ENCODE measurements around the gene SPACA4. TPM values are rescaled to one million over a fixed set of nuclear protein-coding genes. Genes with fewer than 3 reads are reported as not detected.

Gene SPACA4
- total and polyA plus RNA-seq, 9 of the 15 experiments (the other 6 are each of a cell fraction or from before 2014, with no cell fraction given) = not detected

DNA sequence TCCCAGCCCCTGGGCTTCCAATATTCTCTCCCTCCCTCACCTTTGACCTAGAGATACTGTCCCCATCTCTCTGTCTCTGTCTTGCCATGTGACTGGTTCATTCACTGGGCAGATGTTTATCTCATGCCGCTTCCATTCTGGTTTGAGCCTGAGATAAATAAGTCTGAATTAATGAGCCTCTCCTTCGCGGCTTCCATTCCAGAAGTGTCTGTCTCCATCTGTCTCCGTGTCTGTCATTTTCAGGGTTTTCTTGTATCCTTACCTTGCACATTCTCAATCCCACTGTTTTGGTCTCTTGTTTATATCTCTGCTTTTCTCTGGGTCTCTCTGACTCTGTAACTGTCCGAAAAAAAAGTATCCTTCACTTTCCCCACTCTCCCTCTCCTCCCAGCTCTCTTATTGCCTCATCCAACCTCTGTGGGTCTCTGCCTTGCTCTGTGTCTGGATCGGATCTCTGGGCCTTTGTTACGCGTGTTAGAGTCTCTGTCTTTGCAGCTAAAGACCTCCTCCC, 17.1 kb downstream of the SPACA4 start (continued):
- TF ChIP-seq, protein P1, sequence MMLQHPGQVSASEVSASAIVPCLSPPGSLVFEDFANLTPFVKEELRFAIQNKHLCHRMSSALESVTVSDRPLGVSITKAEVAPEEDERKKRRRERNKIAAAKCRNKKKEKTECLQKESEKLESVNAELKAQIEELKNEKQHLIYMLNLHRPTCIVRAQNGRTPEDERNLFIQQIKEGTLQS (IDR thresholded peaks at IDR 0.05) = peak; percentile 34; the same call in 1 of the 2 replicates
- TF ChIP-seq, protein P1 (CRISPR knock-in tag; conservative IDR thresholded peaks at IDR 0.05) = no peak
- TF ChIP-seq NBN (IDR thresholded peaks at IDR 0.05; ENCODE audit: low read depth) = peak; percentile 62; the same call in 1 of the 2 replicates
- TF ChIP-seq HNRNPUL1 (IDR thresholded peaks at IDR 0.05; ENCODE audit: low read length) = no peak
- TF ChIP-seq ZNF785 (CRISPR knock-in tag; IDR thresholded peaks at IDR 0.05) = no peak
- TF ChIP-seq, protein P2, sequence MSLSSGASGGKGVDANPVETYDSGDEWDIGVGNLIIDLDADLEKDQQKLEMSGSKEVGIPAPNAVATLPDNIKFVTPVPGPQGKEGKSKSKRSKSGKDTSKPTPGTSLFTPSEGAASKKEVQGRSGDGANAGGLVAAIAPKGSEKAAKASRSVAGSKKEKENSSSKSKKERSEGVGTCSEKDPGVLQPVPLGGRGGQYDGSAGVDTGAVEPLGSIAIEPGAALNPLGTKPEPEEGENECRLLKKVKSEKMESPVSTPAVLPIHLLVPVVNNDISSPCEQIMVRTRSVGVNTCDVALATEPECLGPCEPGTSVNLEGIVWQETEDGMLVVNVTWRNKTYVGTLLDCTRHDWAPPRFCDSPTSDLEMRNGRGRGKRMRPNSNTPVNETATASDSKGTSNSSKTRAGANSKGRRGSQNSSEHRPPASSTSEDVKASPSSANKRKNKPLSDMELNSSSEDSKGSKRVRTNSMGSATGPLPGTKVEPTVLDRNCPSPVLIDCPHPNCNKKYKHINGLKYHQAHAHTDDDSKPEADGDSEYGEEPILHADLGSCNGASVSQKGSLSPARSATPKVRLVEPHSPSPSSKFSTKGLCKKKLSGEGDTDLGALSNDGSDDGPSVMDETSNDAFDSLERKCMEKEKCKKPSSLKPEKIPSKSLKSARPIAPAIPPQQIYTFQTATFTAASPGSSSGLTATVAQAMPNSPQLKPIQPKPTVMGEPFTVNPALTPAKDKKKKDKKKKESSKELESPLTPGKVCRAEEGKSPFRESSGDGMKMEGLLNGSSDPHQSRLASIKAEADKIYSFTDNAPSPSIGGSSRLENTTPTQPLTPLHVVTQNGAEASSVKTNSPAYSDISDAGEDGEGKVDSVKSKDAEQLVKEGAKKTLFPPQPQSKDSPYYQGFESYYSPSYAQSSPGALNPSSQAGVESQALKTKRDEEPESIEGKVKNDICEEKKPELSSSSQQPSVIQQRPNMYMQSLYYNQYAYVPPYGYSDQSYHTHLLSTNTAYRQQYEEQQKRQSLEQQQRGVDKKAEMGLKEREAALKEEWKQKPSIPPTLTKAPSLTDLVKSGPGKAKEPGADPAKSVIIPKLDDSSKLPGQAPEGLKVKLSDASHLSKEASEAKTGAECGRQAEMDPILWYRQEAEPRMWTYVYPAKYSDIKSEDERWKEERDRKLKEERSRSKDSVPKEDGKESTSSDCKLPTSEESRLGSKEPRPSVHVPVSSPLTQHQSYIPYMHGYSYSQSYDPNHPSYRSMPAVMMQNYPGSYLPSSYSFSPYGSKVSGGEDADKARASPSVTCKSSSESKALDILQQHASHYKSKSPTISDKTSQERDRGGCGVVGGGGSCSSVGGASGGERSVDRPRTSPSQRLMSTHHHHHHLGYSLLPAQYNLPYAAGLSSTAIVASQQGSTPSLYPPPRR (CRISPR knock-in tag; IDR thresholded peaks at IDR 0.05; ENCODE audit: borderline replicate concordance) = 0 out of 2 replicates have a peak, but pooled peaks have one; percentile 4
- TF ChIP-seq, protein P3, sequence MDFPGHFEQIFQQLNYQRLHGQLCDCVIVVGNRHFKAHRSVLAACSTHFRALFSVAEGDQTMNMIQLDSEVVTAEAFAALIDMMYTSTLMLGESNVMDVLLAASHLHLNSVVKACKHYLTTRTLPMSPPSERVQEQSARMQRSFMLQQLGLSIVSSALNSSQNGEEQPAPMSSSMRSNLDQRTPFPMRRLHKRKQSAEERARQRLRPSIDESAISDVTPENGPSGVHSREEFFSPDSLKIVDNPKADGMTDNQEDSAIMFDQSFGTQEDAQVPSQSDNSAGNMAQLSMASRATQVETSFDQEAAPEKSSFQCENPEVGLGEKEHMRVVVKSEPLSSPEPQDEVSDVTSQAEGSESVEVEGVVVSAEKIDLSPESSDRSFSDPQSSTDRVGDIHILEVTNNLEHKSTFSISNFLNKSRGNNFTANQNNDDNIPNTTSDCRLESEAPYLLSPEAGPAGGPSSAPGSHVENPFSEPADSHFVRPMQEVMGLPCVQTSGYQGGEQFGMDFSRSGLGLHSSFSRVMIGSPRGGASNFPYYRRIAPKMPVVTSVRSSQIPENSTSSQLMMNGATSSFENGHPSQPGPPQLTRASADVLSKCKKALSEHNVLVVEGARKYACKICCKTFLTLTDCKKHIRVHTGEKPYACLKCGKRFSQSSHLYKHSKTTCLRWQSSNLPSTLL (IDR thresholded peaks at IDR 0.05) = 0 out of 2 replicates have a peak, but pooled peaks have one; percentile 38
- TF ChIP-seq, protein P4, sequence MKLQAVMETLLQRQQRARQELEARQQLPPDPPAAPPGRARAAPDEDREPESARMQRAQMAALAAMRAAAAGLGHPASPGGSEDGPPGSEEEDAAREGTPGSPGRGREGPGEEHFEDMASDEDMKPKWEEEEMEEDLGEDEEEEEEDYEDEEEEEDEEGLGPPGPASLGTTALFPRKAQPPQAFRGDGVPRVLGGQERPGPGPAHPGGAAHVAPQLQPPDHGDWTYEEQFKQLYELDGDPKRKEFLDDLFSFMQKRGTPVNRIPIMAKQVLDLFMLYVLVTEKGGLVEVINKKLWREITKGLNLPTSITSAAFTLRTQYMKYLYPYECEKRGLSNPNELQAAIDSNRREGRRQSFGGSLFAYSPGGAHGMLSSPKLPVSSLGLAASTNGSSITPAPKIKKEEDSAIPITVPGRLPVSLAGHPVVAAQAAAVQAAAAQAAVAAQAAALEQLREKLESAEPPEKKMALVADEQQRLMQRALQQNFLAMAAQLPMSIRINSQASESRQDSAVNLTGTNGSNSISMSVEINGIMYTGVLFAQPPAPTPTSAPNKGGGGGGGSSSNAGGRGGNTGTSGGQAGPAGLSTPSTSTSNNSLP (IDR thresholded peaks at IDR 0.05; ENCODE audit: borderline replicate concordance, low read depth, low read length) = no peak
- peak; percentile 40; the same call in 1 of the 2 replicates for TF ChIP-seq TAF7 (tag; IDR thresholded peaks at IDR 0.05)
- TF ChIP-seq ZNF184 (CRISPR knock-in tag; IDR thresholded peaks at IDR 0.05) = no peak
- peak; percentile 51; the same call in 1 of the 2 replicates for TF ChIP-seq POLR2A (conservative IDR thresholded peaks at IDR 0.05)
- peak; percentile 32; the same call in 1 of the 2 replicates for TF ChIP-seq SMARCA5 (IDR thresholded peaks at IDR 0.05)
- TF ChIP-seq, protein P5, sequence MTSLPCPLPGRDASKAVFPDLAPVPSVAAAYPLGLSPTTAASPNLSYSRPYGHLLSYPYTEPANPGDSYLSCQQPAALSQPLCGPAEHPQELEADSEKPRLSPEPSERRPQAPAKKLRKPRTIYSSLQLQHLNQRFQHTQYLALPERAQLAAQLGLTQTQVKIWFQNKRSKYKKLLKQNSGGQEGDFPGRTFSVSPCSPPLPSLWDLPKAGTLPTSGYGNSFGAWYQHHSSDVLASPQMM (CRISPR knock-in tag; IDR thresholded peaks at IDR 0.05) = no peak
- no peak for TF ChIP-seq RBM17 (IDR thresholded peaks at IDR 0.05; ENCODE audit: borderline replicate concordance, low read depth, low read length)
- peak; percentile 63 for TF ChIP-seq SUPT5H (IDR thresholded peaks at IDR 0.05)
- TF ChIP-seq SIX5 (IDR thresholded peaks at IDR 0.05; ENCODE audit: borderline replicate concordance in 1 of 2, insufficient read depth in 1 of 2, low read depth in 1 of 2, low read length in 2 of 2) = no peak
- peak; percentile 61; the same call in 1 of the 2 replicates for TF ChIP-seq HDGF (IDR thresholded peaks at IDR 0.05)
- no peak for TF ChIP-seq SRSF1 (IDR thresholded peaks at IDR 0.05; ENCODE audit: low read depth, low read length)
